ENCODE results near the gene VRK2. TPM values are rescaled to one million over a fixed set of nuclear protein-coding genes. Genes with fewer than 3 reads are reported as not detected.

VRK2 gene
- total RNA-seq, 1 experiment from 2014 or later = 33.0 TPM

GRCh38 chr2:58057707-58058530 is 11.3 kb downstream of the VRK2 start:
- ATAC-seq (no peak), DNase-seq (ENCODE audit: low read depth, low spot score) (no peak)
- Histone ChIP-seq H2AFZ (ENCODE audit: low read depth, low read length, poor library complexity, severe bottlenecking) (no peak overlapping the region), H3K9me2 (ENCODE audit: insufficient read depth) (no peaks in the 10 kb centered on the region), H3K9me3 (ENCODE audit: control insufficient read depth in 1 of 2, insufficient read depth in 1 of 2, low read depth in 1 of 2, low read length in 2 of 2) (no peaks in the 10 kb centered on the region), H4K20me1 (ENCODE audit: insufficient read depth) (no peaks in the 10 kb centered on the region), H3K4me2 (ENCODE audit: low read length) (no peak overlapping the region), H3K27ac (ENCODE audit: low read depth, low read length) (no peak overlapping the region), H3K79me2 (ENCODE audit: insufficient read depth, low read length) (peaks cover 19% of the 10 kb centered on the region; the same call in 1 of the 2 replicates), H3K27me3 (ENCODE audit: insufficient read depth, low read length) (no peaks in the 10 kb centered on the region), H3K9ac (ENCODE audit: low read length) (no peak overlapping the region), H3K36me3 (ENCODE audit: control insufficient read depth in 1 of 2, insufficient read depth in 2 of 2, low read length in 2 of 2) (peaks cover 0 to 7% of the 10 kb centered on the region in 2 experiments; a peak in 1 of 4 replicates), H3K4me1 (ENCODE audit: control insufficient read depth in 1 of 2, insufficient read depth in 2 of 2, low read length in 2 of 2) (0 out of 4 replicates have a peak, but pooled peaks cover 0 to 5% of the 10 kb centered on the region in 2 experiments), H3K4me3 (replicated peaks in 1 of 2; ENCODE audit: low read depth in 1 of 2, low read length in 2 of 2) (no peak overlapping the region)
- intact Hi-C loops (cut with micrococcal nuclease) = no loop called here
- TF ChIP-seq CBX3 (IDR thresholded peaks at IDR 0.05; ENCODE audit: low read depth) (no peak), CEBPB (IDR thresholded peaks at IDR 0.05; ENCODE audit: low read depth) (no peak), TCF7L2 (IDR thresholded peaks at IDR 0.05; ENCODE audit: borderline replicate concordance, extremely low read depth, insufficient read depth, insufficient read length) (no peak), EZH2 (IDR thresholded peaks at IDR 0.05) (no peak), YY1 (IDR thresholded peaks at IDR 0.05; ENCODE audit: extremely low read depth, insufficient replicate concordance, low read depth, low read length) (no peak), MAX (IDR thresholded peaks at IDR 0.05) (no peak), ZFX (IDR thresholded peaks at IDR 0.05) (no peak)
- TF ChIP-seq, protein P1, sequence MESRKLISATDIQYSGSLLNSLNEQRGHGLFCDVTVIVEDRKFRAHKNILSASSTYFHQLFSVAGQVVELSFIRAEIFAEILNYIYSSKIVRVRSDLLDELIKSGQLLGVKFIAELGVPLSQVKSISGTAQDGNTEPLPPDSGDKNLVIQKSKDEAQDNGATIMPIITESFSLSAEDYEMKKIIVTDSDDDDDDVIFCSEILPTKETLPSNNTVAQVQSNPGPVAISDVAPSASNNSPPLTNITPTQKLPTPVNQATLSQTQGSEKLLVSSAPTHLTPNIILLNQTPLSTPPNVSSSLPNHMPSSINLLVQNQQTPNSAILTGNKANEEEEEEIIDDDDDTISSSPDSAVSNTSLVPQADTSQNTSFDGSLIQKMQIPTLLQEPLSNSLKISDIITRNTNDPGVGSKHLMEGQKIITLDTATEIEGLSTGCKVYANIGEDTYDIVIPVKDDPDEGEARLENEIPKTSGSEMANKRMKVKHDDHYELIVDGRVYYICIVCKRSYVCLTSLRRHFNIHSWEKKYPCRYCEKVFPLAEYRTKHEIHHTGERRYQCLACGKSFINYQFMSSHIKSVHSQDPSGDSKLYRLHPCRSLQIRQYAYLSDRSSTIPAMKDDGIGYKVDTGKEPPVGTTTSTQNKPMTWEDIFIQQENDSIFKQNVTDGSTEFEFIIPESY (IDR thresholded peaks at IDR 0.05; ENCODE audit: extremely low read depth, insufficient replicate concordance, low read length) = no peak
- RAD21 ChIA-PET (ENCODE audit: low non-redundant PET in 1 of 2, low total read pairs in 2 of 2, uncharacterized antibody in 2 of 2, unreplicated experiment in 2 of 2) = no interaction called here
- CTCF ChIA-PET = no interaction called here
- POLR2A ChIA-PET = interaction anchor here (0.6 to 1.6 kb wide), 2 partner anchors 12 to 308 kb away, joined by 3 to 4 read pairs; partner anchors contain the start of gene VRK2
- BruUV-seq (replicated peaks) = no TSS peak
